ENCODE results near the gene PDE4B.

DNA sequence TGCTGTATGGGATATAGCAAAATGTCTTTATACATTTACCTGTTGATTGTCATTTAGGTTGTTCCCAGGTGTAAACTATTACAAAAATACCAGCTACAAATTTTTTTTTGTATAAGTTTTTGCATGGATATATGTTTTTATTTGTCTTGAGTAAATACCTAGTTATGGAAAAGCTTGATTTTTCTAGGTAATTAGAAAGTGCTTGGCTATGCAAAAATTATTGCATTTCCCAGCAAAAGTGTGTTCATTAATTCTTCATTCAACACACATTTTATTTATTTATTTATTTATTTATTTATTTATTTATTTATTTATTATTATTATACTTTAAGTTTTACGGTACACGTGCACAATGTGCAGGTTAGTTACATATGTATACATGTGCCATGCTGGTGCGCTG, 22.1 kb downstream of the PDE4B start:
- TF ChIP-seq, protein P1, sequence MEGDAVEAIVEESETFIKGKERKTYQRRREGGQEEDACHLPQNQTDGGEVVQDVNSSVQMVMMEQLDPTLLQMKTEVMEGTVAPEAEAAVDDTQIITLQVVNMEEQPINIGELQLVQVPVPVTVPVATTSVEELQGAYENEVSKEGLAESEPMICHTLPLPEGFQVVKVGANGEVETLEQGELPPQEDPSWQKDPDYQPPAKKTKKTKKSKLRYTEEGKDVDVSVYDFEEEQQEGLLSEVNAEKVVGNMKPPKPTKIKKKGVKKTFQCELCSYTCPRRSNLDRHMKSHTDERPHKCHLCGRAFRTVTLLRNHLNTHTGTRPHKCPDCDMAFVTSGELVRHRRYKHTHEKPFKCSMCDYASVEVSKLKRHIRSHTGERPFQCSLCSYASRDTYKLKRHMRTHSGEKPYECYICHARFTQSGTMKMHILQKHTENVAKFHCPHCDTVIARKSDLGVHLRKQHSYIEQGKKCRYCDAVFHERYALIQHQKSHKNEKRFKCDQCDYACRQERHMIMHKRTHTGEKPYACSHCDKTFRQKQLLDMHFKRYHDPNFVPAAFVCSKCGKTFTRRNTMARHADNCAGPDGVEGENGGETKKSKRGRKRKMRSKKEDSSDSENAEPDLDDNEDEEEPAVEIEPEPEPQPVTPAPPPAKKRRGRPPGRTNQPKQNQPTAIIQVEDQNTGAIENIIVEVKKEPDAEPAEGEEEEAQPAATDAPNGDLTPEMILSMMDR (optimal IDR thresholded peaks at IDR 0.05 in 1 of 3, IDR thresholded peaks at IDR 0.05 in 1 of 3, conservative IDR thresholded peaks at IDR 0.05 in 1 of 3; ENCODE audit: extremely low read depth in 1 of 3, insufficient read depth in 2 of 3, low read length in 3 of 3) = no peak
- TF ChIP-seq EZH2 (IDR thresholded peaks at IDR 0.05; ENCODE audit: low read length) = no peak

Measured in keratinocyte (primary cell).